ENCODE measurements around the gene LSR. TPM values are rescaled to one million over a fixed set of nuclear protein-coding genes. Genes with fewer than 3 reads are reported as not detected.

Gene LSR
- total RNA-seq, 1 donor from 2014 or later, result 18.1 TPM

DNA sequence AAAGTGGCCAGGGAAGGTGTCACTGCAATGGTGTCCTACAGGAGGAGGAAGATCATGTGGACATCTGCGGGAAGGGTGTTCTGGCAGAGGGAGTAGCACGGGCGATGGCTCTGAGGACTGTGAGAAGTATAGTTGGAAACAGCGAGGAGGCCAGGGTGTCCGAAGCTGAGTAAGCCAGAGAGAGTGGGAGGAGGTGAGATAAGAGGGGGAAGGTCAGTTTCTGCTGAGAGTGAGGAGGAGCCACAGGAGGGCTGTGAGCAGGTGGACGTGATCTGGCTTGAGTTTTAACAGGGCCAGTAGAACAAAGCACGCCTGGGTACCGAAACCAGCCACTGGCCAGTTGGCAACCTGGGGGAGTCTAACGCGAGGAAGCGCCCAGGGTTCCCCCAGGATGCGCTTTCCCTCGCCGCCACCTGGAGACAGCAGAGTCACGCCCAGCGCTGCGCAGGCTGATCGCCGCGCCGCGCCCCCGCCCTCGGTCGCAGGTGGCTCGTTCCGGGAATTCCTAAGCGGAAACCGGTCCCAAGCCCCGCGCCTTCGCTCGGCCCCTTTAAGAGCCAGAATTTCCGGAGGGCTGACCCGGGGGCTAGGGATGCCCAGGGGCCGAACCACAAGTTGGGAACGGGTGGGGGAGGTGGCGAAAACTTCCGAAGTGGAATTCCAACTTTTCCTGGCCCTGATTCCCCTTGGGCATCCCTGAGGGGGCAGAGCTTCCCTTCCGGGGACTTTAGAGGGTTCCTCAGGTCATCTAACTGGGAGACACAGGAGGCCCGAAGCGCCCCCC is 1.1 kb upstream of the LSR start:
- H3K4me1 Mint-ChIP-seq (ENCODE audit: low read depth, unreplicated experiment), result peaks cover 2% of the 10 kb centered on the region
- no peaks in the 10 kb centered on the region for H3K36me3 ChIP-seq (ENCODE audit: insufficient read depth, low read length)
- TF ChIP-seq, protein P1, sequence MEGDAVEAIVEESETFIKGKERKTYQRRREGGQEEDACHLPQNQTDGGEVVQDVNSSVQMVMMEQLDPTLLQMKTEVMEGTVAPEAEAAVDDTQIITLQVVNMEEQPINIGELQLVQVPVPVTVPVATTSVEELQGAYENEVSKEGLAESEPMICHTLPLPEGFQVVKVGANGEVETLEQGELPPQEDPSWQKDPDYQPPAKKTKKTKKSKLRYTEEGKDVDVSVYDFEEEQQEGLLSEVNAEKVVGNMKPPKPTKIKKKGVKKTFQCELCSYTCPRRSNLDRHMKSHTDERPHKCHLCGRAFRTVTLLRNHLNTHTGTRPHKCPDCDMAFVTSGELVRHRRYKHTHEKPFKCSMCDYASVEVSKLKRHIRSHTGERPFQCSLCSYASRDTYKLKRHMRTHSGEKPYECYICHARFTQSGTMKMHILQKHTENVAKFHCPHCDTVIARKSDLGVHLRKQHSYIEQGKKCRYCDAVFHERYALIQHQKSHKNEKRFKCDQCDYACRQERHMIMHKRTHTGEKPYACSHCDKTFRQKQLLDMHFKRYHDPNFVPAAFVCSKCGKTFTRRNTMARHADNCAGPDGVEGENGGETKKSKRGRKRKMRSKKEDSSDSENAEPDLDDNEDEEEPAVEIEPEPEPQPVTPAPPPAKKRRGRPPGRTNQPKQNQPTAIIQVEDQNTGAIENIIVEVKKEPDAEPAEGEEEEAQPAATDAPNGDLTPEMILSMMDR (IDR thresholded peaks at IDR 0.05; ENCODE audit: insufficient read depth, low read depth, low read length), result no peak
- TF ChIP-seq EZH2 (IDR thresholded peaks at IDR 0.05; ENCODE audit: insufficient read depth, low read length), result no peak
- H4K20me1 ChIP-seq (ENCODE audit: insufficient read depth, low read length), result no peaks in the 10 kb centered on the region
- H3K27ac ChIP-seq (ENCODE audit: low read depth, low read length), result no peak overlapping the region
- no peaks in the 10 kb centered on the region for H3K79me2 ChIP-seq (ENCODE audit: insufficient read depth, low read length)
- H3K4me3 Mint-ChIP-seq (ENCODE audit: unreplicated experiment), result peak overlapping the region; percentile 85
- no peak overlapping the region for H3K4me2 ChIP-seq (ENCODE audit: low read length)
- H3K27ac Mint-ChIP-seq (ENCODE audit: unreplicated experiment), result peak overlapping the region; percentile 47
- H3K9me3 ChIP-seq (ENCODE audit: insufficient read depth, low read depth, low read length), result no peaks in the 10 kb centered on the region
- no peak overlapping the region for H2AFZ ChIP-seq (ENCODE audit: low read depth, low read length)
- no peak overlapping the region for H3K4me3 ChIP-seq (ENCODE audit: insufficient read depth, low read depth, low read length)
- FAIRE-seq, result no peak
- H3K27me3 ChIP-seq (ENCODE audit: insufficient read depth, low read length), result peaks cover 31% of the 10 kb centered on the region
- H3K4me1 ChIP-seq (ENCODE audit: insufficient read depth, low read length), result no peaks in the 10 kb centered on the region
- H3K9me3 Mint-ChIP-seq (ENCODE audit: unreplicated experiment), result peaks cover 6% of the 10 kb centered on the region
- no peak for DNase-seq (ENCODE audit: low read depth)
- H3K36me3 Mint-ChIP-seq (ENCODE audit: low read depth, unreplicated experiment), result peaks cover 2% of the 10 kb centered on the region
- H3K9ac ChIP-seq (ENCODE audit: low read length), result no peak overlapping the region
- H3K27me3 Mint-ChIP-seq (ENCODE audit: low read depth, unreplicated experiment), result peaks cover 24% of the 10 kb centered on the region

DNA sequence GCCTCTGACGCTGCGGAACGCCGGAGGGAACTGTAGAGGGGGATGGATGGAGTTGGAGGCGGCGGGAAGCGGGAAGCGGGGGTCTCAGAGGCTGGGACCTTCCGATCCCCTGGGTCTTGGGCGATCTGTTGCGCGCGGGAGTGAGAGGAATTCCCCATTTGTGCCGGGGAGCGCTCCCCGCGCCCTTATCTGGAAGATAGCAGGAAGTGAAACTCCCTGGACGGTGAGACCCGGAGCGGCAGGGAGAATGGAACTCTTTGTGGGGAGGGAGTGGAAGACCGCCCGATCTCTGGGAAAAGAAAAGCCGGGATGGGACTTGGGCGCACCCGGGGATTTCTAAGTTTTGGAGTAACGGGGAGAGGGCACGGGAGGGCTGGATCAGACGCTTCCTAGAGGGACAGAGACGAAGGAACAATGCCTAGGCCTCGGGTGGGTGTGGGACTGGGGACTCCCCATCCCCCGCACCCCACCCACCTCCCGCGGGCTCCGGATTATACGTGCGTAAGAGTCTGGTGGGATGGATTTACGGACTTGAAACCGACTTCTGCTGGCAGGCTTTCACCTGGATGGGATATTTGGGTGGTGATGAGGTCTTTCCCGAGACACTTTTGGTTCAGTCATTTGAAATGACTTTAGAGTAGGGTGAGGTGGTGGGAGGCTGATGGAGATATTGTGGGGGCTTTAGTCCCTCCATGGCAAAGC is 495 bp downstream of the LSR start:
- no peaks in the 10 kb centered on the region for H3K9me3 ChIP-seq (ENCODE audit: insufficient read depth, low read depth, low read length)
- FAIRE-seq, result no peak

More for the DNA sequence above, 495 bp downstream of the LSR start:
- peaks cover 2% of the 10 kb centered on the region for H3K36me3 Mint-ChIP-seq (ENCODE audit: low read depth, unreplicated experiment)
- no peak for DNase-seq (ENCODE audit: low read depth)
- Histone ChIP-seq H3K4me1 (ENCODE audit: insufficient read depth, low read length) (no peaks in the 10 kb centered on the region), H3K36me3 (ENCODE audit: insufficient read depth, low read length) (no peaks in the 10 kb centered on the region), H3K4me2 (ENCODE audit: low read length) (no peak overlapping the region), H2AFZ (ENCODE audit: low read depth, low read length) (no peak overlapping the region), H3K79me2 (ENCODE audit: insufficient read depth, low read length) (no peaks in the 10 kb centered on the region), H3K27ac (ENCODE audit: low read depth, low read length) (no peak overlapping the region), H3K27me3 (ENCODE audit: insufficient read depth, low read length) (peaks cover 31% of the 10 kb centered on the region), H3K9ac (ENCODE audit: low read length) (no peak overlapping the region), H3K4me3 (ENCODE audit: insufficient read depth, low read depth, low read length) (no peak overlapping the region), H4K20me1 (ENCODE audit: insufficient read depth, low read length) (no peaks in the 10 kb centered on the region)
- peak overlapping the region; percentile 85 for H3K4me3 Mint-ChIP-seq (ENCODE audit: unreplicated experiment)
- TF ChIP-seq EZH2 (IDR thresholded peaks at IDR 0.05; ENCODE audit: insufficient read depth, low read length), result no peak
- TF ChIP-seq, protein P1 (IDR thresholded peaks at IDR 0.05; ENCODE audit: insufficient read depth, low read depth, low read length), result no peak
- H3K27ac Mint-ChIP-seq (ENCODE audit: unreplicated experiment), result peak overlapping the region; percentile 62
- H3K9me3 Mint-ChIP-seq (ENCODE audit: unreplicated experiment), result peaks cover 3% of the 10 kb centered on the region
- H3K27me3 Mint-ChIP-seq (ENCODE audit: low read depth, unreplicated experiment), result peaks cover 24% of the 10 kb centered on the region
- peaks cover 2% of the 10 kb centered on the region for H3K4me1 Mint-ChIP-seq (ENCODE audit: low read depth, unreplicated experiment)
